Measurements from ENCODE around the gene DGAT2L6.
"Not testable (repeated sequence)": the region's sequence is repeated elsewhere in the genome, so short reads cannot be mapped to it uniquely, and the experiment has no call there.

Gene DGAT2L6

GRCh38 chrX:70201732-70202131 lies 24.4 kb downstream of the DGAT2L6 start:
- no peaks in the 10 kb centered on the region for H3K4me1 Mint-ChIP-seq

GRCh38 chrX:70208479-70208878 lies 31.2 kb downstream of the DGAT2L6 start:
- H3K27ac Mint-ChIP-seq: no peak overlapping the region
- H3K9me3 Mint-ChIP-seq: peaks cover 36% of the 10 kb centered on the region
- no peak overlapping the region for H3K4me3 Mint-ChIP-seq
- no peaks in the 10 kb centered on the region for H3K4me1 Mint-ChIP-seq
- DNase-seq: no peak
- no peaks in the 10 kb centered on the region for H3K36me3 Mint-ChIP-seq (ENCODE audit: low read depth)
- no peak for TF ChIP-seq CTCF (IDR thresholded peaks at IDR 0.05)
- peaks cover 8% of the 10 kb centered on the region for H3K27me3 Mint-ChIP-seq (ENCODE audit: low read depth, poor library complexity)

More at GRCh38 chrX:70201732-70202131, 24.4 kb downstream of the DGAT2L6 start:
- no peak for DNase-seq
- no peaks in the 10 kb centered on the region for H3K36me3 Mint-ChIP-seq (ENCODE audit: low read depth)
- no peak overlapping the region for H3K27ac Mint-ChIP-seq
- no peak overlapping the region for H3K4me3 Mint-ChIP-seq
- peaks cover 53% of the 10 kb centered on the region for H3K9me3 Mint-ChIP-seq
- TF ChIP-seq CTCF (IDR thresholded peaks at IDR 0.05): no peak
- peaks cover 4% of the 10 kb centered on the region for H3K27me3 Mint-ChIP-seq (ENCODE audit: low read depth, poor library complexity)

- H3K4me1 Mint-ChIP-seq; H3K27ac Mint-ChIP-seq; DNase-seq; H3K4me3 Mint-ChIP-seq; H3K27me3 Mint-ChIP-seq (ENCODE audit: low read depth, poor library complexity); H3K36me3 Mint-ChIP-seq (ENCODE audit: low read depth): not testable (repeated sequence)
- peaks cover 31% of the 10 kb centered on the region for H3K9me3 Mint-ChIP-seq
Observed at GRCh38 chrX:70209570-70209969, 32.3 kb downstream of the DGAT2L6 start.

GRCh38 chrX:70219938-70220764 lies 42.9 kb downstream of the DGAT2L6 start:
- H3K4me3 Mint-ChIP-seq: no peak overlapping the region
- H3K4me1 Mint-ChIP-seq: no peaks in the 10 kb centered on the region
- TF ChIP-seq CTCF (IDR thresholded peaks at IDR 0.05): no peak
- H3K27ac Mint-ChIP-seq: no peak overlapping the region
- H3K9me3 Mint-ChIP-seq: peaks cover 37% of the 10 kb centered on the region
- DNase-seq: no peak
- no peaks in the 10 kb centered on the region for H3K36me3 Mint-ChIP-seq (ENCODE audit: low read depth)
- H3K27me3 Mint-ChIP-seq (ENCODE audit: low read depth, poor library complexity): peaks cover 2% of the 10 kb centered on the region

- Mint-ChIP-seq H3K9me3 (peaks cover 19% of the 10 kb centered on the region), H3K36me3 (ENCODE audit: low read depth) (no peaks in the 10 kb centered on the region), H3K27ac (no peak overlapping the region), H3K4me1 (no peaks in the 10 kb centered on the region), H3K27me3 (ENCODE audit: low read depth, poor library complexity) (peaks cover 5% of the 10 kb centered on the region), H3K4me3 (no peak overlapping the region)
- DNase-seq: no peak
- TF ChIP-seq CTCF (IDR thresholded peaks at IDR 0.05): no peak
Observed at GRCh38 chrX:70226048-70226447, 48.8 kb downstream of the DGAT2L6 start.

GRCh38 chrX:70226687-70227086 lies 49.4 kb downstream of the DGAT2L6 start:
- no peak overlapping the region for H3K4me3 Mint-ChIP-seq
- no peak for TF ChIP-seq CTCF (IDR thresholded peaks at IDR 0.05)
- no peak for DNase-seq
- H3K27me3 Mint-ChIP-seq (ENCODE audit: low read depth, poor library complexity): peaks cover 5% of the 10 kb centered on the region
- no peak overlapping the region for H3K27ac Mint-ChIP-seq
- no peaks in the 10 kb centered on the region for H3K36me3 Mint-ChIP-seq (ENCODE audit: low read depth)
- peaks cover 16% of the 10 kb centered on the region for H3K9me3 Mint-ChIP-seq
- H3K4me1 Mint-ChIP-seq: no peaks in the 10 kb centered on the region
